Forelimb muscle (tissue), 1 donor: ENCODE measurements around the gene NFIC. TPM values are rescaled to one million over a fixed set of nuclear protein-coding genes. Genes with fewer than 3 reads are reported as not detected.
"Not testable (repeated sequence)": the region's sequence is repeated elsewhere in the genome, so short reads cannot be mapped to it uniquely, and the experiment has no call there.

ENCODE experiments used
- DNase-seq: peaks from one replicate; pipeline ENCODE4 v3.0.0-alpha.2; 2013; ENCODE audit warnings: low read depth
- polyA plus RNA-seq: library from polyadenylated mRNA; unstranded; fragments of 120-200 nt; gene quantifications from one replicate; pipeline ENCODE4 v1.2.1, GENCODE V29; 2013; ENCODE audit not compliant: insufficient read length

Gene NFIC
- polyA plus RNA-seq, 1 donor = 35.4 TPM

- no peak for DNase-seq
Measured at GRCh38 chr19:3372413-3372812, 6.0 kb downstream of the NFIC start.

GRCh38 chr19:3373971-3374368 is 7.6 kb downstream of the NFIC start:
- DNase-seq = no peak

- no peak for DNase-seq
Measured at GRCh38 chr19:3374369-3375112, 8.2 kb downstream of the NFIC start.

DNA sequence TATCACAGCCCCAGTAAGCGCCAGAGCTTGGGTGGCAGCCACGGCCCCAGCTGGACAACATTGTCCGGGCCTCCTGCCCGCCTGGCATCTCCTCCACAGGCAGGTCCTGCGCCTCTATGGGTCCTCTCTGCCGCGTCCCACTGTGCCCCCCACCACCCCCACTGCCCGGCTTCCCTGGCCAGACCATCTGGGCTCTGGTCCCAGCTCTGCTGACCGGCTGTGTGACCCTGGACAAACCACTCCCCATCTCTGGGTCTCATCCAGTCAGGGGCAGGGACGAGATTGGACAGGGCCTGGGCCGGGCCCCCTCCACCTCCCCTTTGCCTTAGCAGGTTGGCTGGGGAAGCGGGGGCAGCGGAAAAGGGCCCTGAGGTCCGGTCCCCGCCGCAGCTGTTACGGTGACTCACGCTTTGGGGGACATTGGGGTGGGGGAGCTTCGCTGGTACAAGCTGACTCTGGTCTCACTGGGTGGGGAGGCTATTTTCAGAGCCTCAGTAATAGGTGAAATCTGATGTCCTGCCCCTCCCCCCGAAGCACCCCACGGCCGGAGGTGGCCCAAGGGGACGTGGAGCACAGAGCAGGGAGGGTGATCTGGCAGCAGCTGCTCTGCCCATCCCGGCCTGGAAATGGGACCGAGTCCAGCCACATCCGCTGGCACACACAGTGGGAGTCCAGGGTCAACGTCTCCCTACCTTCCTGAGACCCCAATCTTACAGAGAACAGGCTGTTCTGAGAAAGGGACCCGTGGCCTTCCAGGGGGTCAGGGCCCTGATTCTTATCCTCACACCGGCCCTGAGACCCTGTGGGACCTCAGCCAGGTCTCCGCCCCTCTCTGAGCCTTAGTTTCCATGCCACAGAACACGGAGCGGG is 9.1 kb downstream of the NFIC start:
- DNase-seq = no peak

GRCh38 chr19:3376091-3376455 is 9.7 kb downstream of the NFIC start:
- DNase-seq = not testable (repeated sequence)

DNA sequence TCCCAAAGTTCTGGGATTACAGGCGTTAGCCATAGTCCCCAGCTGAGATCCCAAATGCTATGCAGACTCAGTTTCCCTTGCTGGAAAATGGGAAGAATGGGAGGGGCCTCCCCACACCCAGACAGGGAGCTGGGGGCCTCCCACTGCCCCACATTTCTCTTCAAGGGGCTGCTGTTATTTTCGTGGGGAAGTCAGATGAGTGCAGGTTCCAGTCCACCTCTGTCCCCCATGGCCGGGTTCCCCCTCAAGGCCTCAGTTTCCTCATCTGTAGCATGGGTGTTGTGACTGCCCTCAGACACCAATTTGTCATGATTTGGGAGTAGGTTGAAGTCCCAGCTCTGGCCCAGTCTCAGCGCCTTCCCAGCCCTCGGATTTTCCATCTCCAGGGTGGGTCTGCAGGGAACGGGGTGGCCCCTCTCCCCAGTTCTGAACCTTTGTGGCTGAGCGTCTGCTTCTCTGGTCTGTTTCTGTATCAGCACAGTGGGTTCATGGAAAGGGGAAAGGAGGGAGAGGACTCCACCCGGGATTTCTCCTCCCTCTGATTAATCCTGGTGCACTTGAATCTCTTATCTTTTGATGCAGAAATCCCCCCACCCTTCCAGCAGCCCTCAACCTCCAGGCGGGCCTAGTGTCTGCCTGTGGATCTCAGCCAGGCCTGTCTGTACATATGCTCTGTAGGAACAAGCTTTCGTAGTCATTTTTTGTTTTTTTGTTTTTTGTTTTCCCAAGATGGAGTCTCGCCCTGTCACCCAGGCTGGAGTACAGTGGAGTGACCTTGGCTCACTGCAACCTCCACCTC is 12.2 kb downstream of the NFIC start:
- DNase-seq = no peak

DNA sequence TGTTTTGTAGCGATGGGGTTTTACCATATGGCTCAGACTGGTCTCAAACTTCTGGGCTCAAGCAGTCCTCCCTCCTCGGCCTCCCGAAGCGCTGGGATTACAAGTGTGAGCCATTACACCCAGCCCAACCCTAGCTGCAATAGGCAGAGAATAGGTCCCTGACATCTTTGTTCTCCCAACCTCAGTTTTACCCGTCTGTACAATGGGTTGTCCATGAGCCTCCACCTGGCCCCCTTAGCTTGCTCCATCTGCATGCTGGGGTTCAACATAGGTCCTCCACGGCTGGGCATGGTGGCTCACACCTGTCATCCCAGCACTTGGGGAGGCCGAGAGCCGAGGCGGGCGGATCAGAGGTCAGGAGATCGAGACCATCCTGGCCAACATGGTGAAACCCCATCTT is 14.4 kb downstream of the NFIC start:
- DNase-seq = no peak

DNA sequence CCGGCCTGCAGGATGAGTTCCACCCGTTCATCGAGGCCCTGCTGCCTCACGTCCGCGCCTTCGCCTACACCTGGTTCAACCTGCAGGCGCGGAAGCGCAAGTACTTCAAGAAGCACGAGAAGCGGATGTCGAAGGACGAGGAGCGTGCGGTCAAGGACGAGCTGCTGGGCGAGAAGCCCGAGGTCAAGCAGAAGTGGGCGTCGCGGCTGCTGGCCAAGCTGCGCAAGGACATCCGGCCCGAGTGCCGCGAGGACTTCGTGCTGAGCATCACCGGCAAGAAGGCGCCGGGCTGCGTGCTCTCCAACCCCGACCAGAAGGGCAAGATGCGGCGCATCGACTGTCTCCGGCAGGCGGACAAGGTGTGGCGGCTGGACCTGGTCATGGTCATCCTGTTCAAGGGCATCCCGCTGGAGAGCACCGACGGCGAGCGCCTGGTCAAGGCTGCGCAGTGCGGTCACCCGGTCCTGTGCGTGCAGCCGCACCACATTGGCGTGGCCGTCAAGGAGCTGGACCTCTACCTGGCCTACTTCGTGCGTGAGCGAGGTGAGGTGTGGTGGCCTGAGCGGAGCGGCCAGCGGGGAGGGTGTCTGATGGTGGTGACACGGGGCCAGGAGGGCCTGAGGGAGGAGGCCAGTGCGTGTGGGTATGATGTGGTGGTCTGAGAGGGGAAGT is 15.5 kb downstream of the NFIC start:
- DNase-seq = no peak

DNA sequence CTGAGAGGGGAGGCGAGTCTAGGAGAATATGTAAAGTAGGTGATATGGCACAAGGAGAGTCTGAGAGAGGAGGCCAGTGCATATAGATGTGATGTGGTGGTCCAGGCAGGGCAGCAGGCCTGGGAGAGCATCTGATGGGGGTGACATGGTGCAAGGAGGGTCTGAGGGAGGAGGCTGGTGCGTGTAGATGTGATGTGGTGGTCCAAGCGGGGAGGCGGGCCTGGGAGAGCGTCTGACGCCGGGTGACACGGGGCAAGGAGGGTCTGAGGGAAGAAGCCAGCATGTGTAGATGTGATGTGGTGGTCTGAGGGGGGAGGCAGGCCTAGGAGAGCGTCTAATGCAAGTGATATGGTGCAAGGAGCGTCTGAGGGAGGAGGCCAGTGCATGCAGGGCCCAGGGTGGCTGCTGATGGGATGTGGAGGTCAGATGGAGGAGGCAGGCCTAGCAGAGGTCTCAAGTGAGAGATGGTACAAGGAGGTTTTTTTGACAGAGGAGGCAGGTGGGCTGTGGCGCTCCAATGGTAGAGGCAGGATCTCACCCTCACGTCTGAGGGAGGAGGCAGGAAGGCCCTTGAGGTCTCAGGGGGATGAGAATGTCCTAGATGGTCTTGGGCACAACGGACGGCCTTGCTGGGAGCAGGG is 16.2 kb downstream of the NFIC start:
- DNase-seq = no peak

DNA sequence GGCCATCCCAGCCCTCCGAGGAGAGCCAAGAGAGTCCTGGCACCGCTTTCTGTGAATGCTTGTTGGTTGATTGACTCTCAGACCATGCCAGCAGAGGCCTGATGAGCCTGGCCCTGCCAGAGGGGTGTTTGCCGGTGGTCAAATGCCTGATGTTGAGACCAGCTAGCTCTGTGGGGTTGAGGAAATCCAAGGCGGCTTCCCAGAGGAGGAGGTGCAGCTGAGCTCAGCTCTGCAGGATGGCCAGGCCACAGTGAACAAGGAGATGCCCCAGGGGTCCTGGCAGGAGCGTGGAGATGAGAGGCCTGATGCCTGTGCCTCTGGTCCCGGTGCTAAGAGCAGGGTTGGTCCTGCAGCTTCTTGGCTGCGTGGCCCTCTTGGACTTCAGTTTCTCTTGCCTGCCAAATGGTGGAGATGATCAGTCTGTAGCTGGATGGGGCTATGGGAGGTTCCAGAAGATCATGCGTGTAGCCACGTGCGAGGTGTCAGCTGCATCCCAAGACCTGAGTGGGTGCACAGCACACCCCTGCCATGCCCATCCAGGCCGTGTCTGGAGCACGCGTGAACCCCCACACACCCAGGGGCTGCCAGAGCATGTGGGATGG is 16.8 kb downstream of the NFIC start:
- DNase-seq = no peak

DNA sequence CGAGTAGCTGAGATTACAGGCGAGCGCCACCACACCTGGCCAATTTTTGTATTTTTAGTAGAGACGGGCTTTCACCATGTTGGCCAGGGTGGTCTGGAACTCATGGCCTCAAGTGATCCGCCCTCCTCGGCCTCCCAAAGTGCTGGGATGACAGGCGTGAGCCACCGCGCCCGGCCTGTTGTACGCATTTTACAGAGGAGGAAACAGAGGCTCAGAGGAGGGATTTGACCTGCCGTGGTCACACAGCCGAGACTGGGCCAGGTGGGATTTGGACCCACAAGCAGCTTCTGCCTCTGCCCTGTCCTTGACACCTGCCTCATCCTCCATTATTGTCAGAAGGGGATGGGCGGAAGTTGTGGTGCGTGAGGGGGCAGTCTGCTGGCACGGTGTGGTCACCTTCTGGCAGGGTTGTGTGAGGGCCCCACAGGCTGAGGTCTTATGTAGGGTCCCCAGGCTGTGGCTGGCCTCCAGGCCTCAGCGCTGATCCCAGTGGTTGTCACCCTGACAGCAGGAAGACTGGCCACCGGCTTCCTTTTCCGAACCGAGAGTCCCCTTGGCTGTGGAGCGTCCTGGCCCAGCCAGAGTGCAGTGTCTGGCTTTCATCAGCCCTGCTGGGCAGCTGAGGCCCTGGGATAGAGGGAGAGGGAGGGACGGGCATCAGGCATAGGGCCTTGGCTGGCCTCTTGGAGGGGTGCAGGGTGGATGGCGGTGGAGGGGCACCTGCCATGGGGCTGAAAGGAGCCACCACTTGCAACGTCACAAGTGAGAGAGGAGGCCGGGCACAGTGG is 20.3 kb downstream of the NFIC start:
- DNase-seq = no peak

DNA sequence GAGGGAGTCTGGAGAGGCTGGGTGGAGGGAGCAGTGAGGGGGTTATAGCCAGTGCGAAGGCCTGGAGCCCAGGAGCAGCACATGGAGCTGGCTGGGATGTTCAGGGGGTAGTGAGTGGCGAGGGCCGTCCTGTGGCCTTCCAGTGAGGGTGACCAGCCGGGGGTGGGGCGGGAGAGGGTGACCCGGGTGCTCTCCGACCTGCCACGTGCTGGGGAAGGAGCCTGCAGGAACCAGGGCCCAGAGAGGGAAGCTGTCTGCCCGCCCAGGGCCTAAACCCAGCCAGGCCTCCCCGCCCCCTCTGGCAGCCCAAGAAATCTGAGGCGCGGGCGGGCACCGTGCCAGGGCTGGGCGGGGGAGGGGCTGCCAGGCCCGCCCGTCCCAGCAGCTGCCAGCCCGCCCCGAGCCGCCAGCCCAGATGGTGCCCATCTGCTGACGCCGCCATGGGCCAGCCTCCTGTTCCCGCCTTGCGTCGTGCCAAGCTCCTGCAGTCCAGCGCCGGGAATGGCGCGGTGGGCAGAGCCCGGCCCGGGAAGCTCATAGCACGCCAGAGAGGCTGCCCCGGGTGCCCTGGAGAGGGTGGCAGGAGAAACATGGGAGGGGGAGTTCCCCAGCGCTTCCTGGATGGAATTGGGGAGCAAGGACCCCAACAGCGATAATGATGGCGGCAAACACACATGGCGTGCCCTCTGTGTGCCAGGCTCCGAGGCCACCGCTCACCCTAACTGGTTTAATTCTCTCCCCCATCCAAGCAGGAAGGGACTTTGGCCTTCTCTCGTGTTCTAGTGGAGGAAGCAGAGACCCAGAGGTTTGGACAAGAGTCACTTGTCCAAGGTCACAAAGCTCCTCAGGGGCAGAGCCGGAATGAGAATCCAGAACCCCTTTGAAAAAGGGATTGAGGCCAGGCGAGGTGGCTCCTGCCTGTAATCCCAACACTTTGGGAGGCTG is 21.5 kb downstream of the NFIC start:
- no peak for DNase-seq

DNA sequence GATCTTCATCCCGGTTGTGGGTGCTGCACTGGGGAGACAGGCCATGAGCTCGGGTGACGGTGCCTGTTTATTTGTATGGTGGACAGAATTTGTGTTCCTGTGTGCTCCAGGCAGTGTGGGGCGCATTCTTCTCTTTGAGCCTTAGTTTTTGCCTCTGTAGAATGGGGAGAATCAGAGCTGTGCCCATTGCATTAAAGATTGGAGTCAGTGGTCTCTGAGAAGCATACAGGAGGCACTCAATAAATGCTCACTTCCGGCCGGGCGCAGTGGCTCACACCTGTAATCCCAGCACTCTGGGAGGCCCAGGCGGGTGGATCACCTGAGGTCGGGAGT is 23.0 kb downstream of the NFIC start:
- DNase-seq = no peak

DNA sequence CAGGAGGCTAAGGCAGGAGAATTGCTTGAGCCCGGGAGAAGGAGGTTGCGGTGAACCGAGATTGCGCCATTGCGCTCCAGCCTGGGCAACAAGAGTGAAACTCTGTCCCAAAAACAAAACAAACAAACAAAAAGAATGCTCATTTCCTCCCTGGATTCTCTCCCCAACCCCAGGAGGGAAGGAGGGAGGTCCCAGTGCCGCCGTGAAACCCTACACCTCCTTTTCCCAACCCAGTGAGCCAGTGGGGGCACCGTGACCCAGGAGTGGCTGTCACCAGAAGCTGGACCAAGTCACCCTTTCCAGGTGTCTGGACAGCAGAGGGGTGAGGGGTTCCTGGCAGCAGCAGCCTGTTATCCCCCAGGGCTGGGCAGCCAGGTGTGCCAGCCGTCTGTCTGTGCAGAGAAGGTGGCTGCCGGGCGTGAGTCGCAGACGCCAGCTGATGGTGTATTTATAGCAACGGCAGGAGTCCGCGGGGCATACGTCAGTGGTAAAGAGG is 23.5 kb downstream of the NFIC start:
- DNase-seq = no peak

DNA sequence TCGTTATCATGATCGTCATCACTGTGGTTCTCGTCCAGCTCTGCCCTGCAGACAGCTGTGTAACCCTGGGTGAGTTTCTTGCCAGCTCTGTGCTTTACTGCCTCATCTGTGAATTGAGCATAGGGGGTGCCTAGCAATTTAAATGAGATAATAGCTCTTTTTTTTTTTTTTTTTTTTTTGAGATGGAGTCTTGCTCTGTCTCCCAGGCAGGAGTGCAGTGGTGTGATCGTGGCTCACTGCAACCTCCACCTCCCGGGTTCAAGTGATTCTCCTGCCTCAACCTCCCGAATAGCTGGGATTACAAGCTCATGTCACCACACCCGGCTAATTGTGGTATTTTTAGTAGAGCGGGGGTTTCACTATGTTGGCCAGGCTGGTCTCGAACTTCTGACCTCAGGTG is 25.5 kb downstream of the NFIC start:
- DNase-seq = not testable (repeated sequence)

GRCh38 chr19:3392480-3392879 is 26.1 kb downstream of the NFIC start:
- no peak for DNase-seq

DNA sequence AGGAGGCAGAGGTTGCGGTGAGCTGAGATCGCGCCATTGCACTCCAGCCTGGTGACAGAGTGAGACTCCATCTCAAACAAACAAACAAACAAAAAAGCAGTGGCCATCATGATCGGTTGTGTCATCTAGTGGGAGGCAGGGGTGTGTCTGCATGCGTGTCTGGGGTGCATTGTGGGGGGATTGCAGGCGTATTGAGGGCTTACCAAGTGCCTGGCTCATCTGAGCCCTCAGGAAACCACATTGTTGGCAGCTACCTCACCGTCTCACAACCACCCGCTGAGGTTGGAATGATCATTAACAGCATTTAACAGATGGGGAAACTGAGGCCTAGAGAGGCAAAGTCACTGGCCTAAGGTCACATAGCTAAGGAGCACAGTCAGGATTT is 30.5 kb downstream of the NFIC start:
- no peak for DNase-seq

- DNase-seq = no peak
Measured at GRCh38 chr19:3397266-3398022, 31.1 kb downstream of the NFIC start.
